Right lobe of liver (tissue), 6 donors: ENCODE measurements around the gene CHRND. TPM values are rescaled to one million over a fixed set of nuclear protein-coding genes. Genes with fewer than 3 reads are reported as not detected.

Experiments used
- ATAC-seq, 4 donors: fragments of 200-7000 bp; cut with Tn5 transposase; one replicate each; pipeline ENCODE4 v1.9.1; 2020; ENCODE audit warnings: mild to moderate bottlenecking in 4 of 4, moderate library complexity in 4 of 4
- DNase-seq, 3 donors: peaks; one replicate each; pipeline ENCODE4 v3.0.0-alpha.2; 2020
- H3K27ac ChIP-seq, 3 donors: fragments of 200-600 bp; one replicate each; pipeline ENCODE4 v1.8.0; 2022
- H3K27me3 ChIP-seq, 2 donors: fragments of 200-600 bp; one replicate each; pipeline ENCODE4 v1.8.0; 2022
- H3K36me3 ChIP-seq, 4 donors: fragments of 200-600 bp; sonication (generic) in 1 of 4; one replicate each; pipeline versions ENCODE4 v1.5.1 to v1.8.0; 2017 to 2022; ENCODE audit warnings: control low read depth in 1 of 4
- H3K4me1 ChIP-seq, 4 donors: fragments of 200-600 bp; sonication (generic) in 1 of 4; one replicate each; pipeline versions ENCODE4 v1.5.1 to v1.8.0; 2017 to 2022; ENCODE audit warnings: control low read depth in 1 of 4
- H3K4me3 ChIP-seq, 3 donors: fragments of 200-600 bp; one replicate each; pipeline ENCODE4 v1.8.0; 2022
- H3K9me3 ChIP-seq, 4 donors: fragments of 200-600 bp; sonication (generic) in 1 of 4; one replicate each; pipeline versions ENCODE4 v1.5.1 to v1.8.0; 2017 to 2022; ENCODE audit warnings: control low read depth in 1 of 4
- CTCF ChIP-seq, 4 donors: fragments of 200-600 bp in 3 of 4; fragments of 450-650 bp in 1 of 4; IDR thresholded peaks; one replicate each; pipeline versions ENCODE4 v1.5.1 to v1.8.0; 2016 to 2022; ENCODE audit warnings: antibody characterized with exemption in 4 of 4, mild to moderate bottlenecking in 2 of 4
- POLR2A ChIP-seq: fragments of 450-650 bp; IDR thresholded peaks from one replicate; pipeline ENCODE4 v1.6.1; 2017; ENCODE audit warnings: antibody characterized with exemption, mild to moderate bottlenecking
- WGBS: methylation state at CpG from one replicate; pipeline ENCODE4 v1.1.6; 2018; ENCODE audit warnings: low coverage, low lambda C conversion rate; ENCODE audit not compliant: insufficient coverage; ENCODE audit errors: missing lambda C conversion rate; 5-methylcytosine and 5-hydroxymethylcytosine counted together
- intact Hi-C, 2 donors: fragments of 100-400 bp; cut with DNase I; formaldehyde crosslinking; loops; one replicate each; pipeline versions ENCODE4 v1.11.2 to v1.14.1; 2022
- total RNA-seq, 6 experiments: library from RNA; depleted of rRNA in 2 of 6; stranded (reverse); fragments of >200 nt in 2 of 6; fragmentation: NEBNext Ultra II Directional in 3 of 6; extraction: Animal tissue kit (Norgen Biotek cat#: 25700) in 3 of 6; gene quantifications; one replicate each; pipeline versions ENCODE4 v1.1.0 to v1.2.4, GENCODE V29; 2016 to 2023
- donor health status: DM: no; HTN: yes; CAD: no.
- donor health status: DM: no; HTN: no; CAD: no.
- donor health status: DM: no; HTN: no; CAD: no.
- donor health status: DM: no; HTN: yes; CAD: no.
- donor health status: DM: no; HTN: yes; CAD: no.

The CHRND gene
- total RNA-seq, 6 experiments from 2014 or later, result not detected

DNA sequence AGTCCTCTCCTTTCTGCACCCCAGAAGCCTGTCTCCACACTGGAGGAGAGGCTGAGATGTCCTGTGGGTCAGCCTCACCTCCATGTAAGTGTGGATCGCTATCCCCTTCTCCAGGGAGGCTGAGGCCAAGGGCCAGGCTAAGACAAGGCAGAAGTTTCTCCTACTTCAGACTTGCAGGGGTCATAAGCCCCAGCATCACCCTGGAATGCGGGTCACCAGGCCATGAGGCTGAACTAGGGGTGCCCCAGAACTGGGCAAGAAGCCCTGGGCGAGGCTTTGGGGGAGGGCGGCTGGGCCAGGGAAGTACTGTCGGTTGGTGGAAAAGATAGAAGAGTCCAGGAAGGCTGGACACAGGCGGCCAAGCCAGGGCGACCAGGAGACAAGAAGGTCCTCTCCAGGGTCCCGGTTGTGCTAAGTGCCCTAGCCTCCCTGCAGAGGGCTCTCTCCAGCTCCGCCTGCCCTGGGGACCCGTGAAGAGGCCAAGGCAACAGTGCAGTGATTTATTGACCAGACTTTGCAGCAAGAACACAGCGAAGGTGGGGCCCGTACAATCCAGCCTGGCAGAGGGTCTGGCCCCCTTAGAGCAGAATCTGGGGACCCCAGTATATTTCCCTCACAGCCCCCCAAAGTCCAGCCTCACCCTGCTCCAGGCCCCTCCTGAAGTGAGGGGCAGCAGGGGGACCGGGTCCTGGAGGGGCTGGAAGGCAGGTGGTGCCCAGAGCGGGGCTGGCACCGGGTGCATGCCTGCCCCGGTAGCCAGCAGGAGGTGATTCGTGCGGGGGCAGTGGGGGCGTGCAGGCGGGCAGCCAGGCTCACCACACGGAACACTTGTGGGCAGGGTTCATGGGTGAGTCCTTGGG lies 46.4 kb upstream of the CHRND start:
- WGBS, result 67% methylated on average over 6 of the region's 21 CpGs
- no peaks in the 10 kb centered on the region for H3K4me1 ChIP-seq
- ATAC-seq (no peak), DNase-seq (peak in 2 of 3 donors; percentile 14 to 47)
- H3K4me3 ChIP-seq, result no peak overlapping the region
- intact Hi-C loops, result no loop called here
- TF ChIP-seq POLR2A, result no peak
- no peak for TF ChIP-seq CTCF (IDR thresholded peaks at IDR 0.05)
- H3K27me3 ChIP-seq, result no peaks in the 10 kb centered on the region
- no peaks in the 10 kb centered on the region for H3K36me3 ChIP-seq
- no peaks in the 10 kb centered on the region for H3K9me3 ChIP-seq
- H3K27ac ChIP-seq, result no peak overlapping the region

GRCh38 chr2:232480201-232481190 lies 45.5 kb upstream of the CHRND start:
- peaks cover 0 to 4% of the 10 kb centered on the region in 2 donors for H3K27me3 ChIP-seq
- no peak overlapping the region for H3K4me3 ChIP-seq
- H3K9me3 ChIP-seq, result no peaks in the 10 kb centered on the region
- DNase-seq, result peak in 2 of 3 donors; percentile 13 to 44
- intact Hi-C loops, result no loop called here
- no peaks in the 10 kb centered on the region for H3K36me3 ChIP-seq
- no peak for ATAC-seq
- no peak overlapping the region for H3K27ac ChIP-seq
- no peak for TF ChIP-seq POLR2A
- no peak for TF ChIP-seq CTCF (IDR thresholded peaks at IDR 0.05)
- H3K4me1 ChIP-seq, result no peaks in the 10 kb centered on the region
- WGBS, result no CpG with 5 or more reads among the region's 26 CpGs

DNA sequence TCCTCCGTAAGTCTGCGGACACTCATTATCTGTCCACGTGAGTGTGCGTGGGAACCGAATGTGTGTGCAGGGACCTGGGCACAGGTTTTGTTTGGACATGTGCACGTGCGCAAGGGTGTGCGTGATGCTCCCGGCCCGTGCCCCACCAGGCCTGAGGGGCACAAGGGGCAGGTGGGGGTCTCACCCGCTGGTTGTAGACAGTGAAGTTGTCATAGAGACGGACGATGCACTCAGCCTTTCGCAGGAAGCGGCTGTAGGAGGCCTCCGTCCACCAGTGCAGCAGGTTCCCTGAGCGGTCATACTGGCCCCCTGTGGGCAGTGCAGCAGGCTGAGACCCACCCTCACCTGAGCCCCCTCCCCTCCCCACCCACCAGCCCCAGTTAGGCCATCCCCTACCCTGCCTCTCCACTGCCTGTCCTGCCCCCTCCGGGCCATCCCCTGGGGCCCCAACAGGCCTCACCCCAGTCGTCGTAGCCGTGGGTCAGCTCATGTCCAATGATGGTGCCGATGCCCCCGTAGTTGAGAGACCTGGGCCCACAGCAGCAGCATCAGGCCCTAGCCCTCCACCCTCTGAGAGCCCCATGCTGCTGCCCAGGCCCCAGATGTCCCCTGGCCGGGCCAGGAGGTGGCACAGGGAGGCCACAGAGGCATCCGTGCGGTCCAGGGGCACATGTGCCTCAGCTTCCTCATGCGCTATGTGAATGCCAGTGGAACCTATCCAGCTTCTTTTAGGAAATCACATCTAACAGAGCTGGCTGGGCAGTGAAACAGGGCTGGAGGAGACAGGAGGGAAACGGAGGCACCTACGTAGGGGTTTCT lies 44.4 kb upstream of the CHRND start:
- no peak overlapping the region for H3K27ac ChIP-seq
- DNase-seq (peak in 1 of 3 donors; percentile 13), ATAC-seq (no peak)
- intact Hi-C loops, result no loop called here
- no peak overlapping the region for H3K4me3 ChIP-seq
- peaks cover 0 to under 1% (median 0%) of the 10 kb centered on the region in 4 donors for H3K4me1 ChIP-seq
- no peaks in the 10 kb centered on the region for H3K9me3 ChIP-seq
- 86% methylated on average over 11 of the region's 29 CpGs for WGBS
- H3K27me3 ChIP-seq, result peaks cover 0 to 8% of the 10 kb centered on the region in 2 donors
- TF ChIP-seq POLR2A (no peak), CTCF (IDR thresholded peaks at IDR 0.05) (no peak)
- no peaks in the 10 kb centered on the region for H3K36me3 ChIP-seq
